Measurements from ENCODE around the gene CCT4.
A peak's percentile ranks its signal among the peaks of the same experiment; 100 is the strongest.

Gene CCT4

GRCh38 chr2:61922714-61923113, 34.3 kb upstream of the CCT4 start:
- TF ChIP-seq CTCF (IDR thresholded peaks at IDR 0.05) = no peak

DNA sequence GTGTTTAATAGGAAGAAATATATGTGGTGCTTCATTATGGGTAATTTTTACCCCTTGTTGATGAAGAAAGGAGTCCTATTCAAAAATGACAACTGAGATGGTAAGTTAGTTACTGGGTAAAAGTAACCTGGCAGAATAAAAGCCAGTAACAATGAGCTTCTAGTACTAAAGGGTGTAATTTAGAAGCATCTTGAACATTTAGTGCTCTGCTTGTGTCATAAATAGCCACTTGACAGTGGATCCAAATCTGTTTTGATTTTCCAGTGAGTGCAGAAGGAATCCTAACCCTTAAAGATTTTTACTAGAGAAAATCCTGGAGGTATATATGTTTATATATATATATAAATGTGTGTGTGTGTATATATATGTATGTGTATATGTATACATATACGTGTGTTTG, 32.1 kb upstream of the CCT4 start:
- no peak for TF ChIP-seq CTCF (IDR thresholded peaks at IDR 0.05)

DNA sequence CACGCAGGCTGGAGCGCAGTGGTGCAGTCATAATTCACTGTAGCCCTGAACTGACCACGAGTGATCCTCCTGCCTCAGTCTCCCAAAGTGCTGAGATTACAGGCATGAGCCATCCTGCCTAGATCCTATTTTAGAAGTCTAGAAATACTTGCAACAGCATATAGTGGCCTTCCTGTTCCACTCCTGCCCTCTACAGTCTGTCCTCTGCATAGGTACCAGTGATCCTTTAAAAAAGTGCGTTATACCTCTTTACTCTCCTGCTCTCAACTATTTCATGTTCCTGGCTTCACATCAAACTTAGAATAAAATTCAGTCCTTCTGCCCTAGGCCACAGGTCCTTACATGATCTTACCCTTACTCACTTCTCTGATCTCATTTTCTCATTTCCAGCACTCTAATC, 23.1 kb upstream of the CCT4 start:
- TF ChIP-seq CTCF (IDR thresholded peaks at IDR 0.05) = no peak

- TF ChIP-seq CTCF (IDR thresholded peaks at IDR 0.05) = peak; percentile 12; the same call in 1 of the 2 replicates
Observed at GRCh38 chr2:61910603-61911002, 22.1 kb upstream of the CCT4 start.

DNA sequence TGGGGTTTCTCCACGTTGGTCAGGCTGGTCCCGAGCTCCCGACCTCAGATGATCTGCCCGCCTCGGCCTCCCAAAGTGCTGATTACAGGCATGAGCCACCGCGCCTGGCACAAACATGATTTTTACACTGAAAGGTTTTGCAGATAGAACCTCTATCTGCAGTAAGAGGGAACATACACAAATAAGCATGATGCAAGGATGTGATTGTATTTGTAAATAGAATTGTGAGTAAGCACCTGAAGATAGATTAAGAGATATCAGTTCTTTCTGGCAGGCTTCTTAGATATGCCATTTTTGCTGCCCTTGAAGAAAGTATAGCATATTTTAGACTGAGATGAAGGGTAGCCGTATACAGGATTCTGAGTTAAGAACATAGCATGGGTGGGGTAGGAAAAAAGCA, 20.7 kb upstream of the CCT4 start:
- no peak for TF ChIP-seq CTCF (IDR thresholded peaks at IDR 0.05)

GRCh38 chr2:61906186-61906470, 17.7 kb upstream of the CCT4 start:
- TF ChIP-seq CTCF (IDR thresholded peaks at IDR 0.05) = no peak

DNA sequence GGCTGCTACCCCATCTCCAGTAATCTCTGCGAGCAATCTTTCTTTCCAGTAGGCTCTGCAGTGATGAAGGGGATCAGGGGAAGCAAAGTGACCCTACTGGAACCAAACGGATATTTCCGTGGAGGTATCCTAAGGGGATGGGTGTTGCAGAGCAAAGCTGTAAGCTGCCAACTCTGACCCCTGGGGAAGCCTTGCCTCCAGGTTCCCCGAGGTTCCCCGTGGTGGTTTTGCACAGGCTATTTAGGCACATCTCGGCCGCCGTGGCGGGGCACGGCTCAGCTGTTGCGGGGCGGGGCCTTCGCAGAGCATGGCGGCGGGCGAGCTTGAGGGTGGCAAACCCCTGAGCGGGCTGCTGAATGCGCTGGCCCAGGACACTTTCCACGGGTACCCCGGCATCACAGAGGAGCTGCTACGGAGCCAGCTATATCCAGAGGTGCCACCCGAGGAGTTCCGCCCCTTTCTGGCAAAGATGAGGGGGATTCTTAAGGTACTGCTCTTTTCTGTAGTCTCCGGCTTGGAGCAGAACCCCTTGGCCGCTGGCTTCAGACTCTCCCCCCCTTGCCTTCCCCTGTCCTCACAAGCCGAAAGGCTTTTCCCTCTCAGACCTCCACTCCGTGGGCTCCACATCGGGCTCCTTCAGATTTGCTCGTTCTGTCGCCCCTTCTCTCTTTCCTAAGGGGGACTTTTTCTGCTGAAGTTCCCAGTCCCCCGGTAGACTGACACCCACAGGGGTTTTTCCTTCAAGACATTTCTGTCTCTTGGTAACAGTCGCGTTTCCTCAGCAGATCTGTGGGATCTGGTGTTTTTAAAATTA, 17.1 kb upstream of the CCT4 start, which contains the start of gene COMMD1:
TSS of gene COMMD1 (plus strand) at position 303 of the 814 bp plus-strand sequence. CDS start at position 308, 5 bp downstream.
- no peak for TF ChIP-seq CTCF (IDR thresholded peaks at IDR 0.05)

- TF ChIP-seq CTCF (IDR thresholded peaks at IDR 0.05) = no peak
Observed at GRCh38 chr2:61900281-61900680, 11.8 kb upstream of the CCT4 start.
